Thyroid gland (tissue), 4 donors: Measurements from ENCODE around the gene BPIFB6. TPM values are rescaled to one million over a fixed set of nuclear protein-coding genes. Genes with fewer than 3 reads are reported as not detected.

ENCODE experiments used
- DNase-seq, 2 donors: peaks; one replicate each; pipeline ENCODE4 v3.0.0-alpha.2; 2019
- H3K27ac ChIP-seq, 3 donors: fragments of 200-600 bp; sonication (generic); 1 replicate in 2 of 3; 2 replicates in 1 of 3; pipeline ENCODE4 v1.5.1; 2016 to 2019; ENCODE audit warnings: mild to moderate bottlenecking in 1 of 3, moderate library complexity in 1 of 3
- H3K27me3 ChIP-seq: fragments of 200-600 bp; sonication (generic); one replicate; pipeline ENCODE4 v1.5.1; 2019
- H3K36me3 ChIP-seq, 2 donors: fragments of 200-600 bp; sonication (generic); one replicate each; pipeline ENCODE4 v1.5.1; 2016 to 2019
- H3K4me1 ChIP-seq, 2 donors: fragments of 200-600 bp; sonication (generic); one replicate each; pipeline ENCODE4 v1.5.1; 2017 to 2019
- H3K4me3 ChIP-seq, 3 donors: fragments of 200-600 bp; sonication (generic); replicated peaks in 1 of 3; 1 replicate in 2 of 3; 2 replicates in 1 of 3; pipeline ENCODE4 v1.5.1; 2016; ENCODE audit warnings: mild to moderate bottlenecking in 1 of 3
- H3K9me3 ChIP-seq: fragments of 200-600 bp; sonication (generic); one replicate; pipeline ENCODE4 v1.5.1; 2017
- POLR2A ChIP-seq, 2 donors: fragments of 450-650 bp; IDR thresholded peaks; one replicate each; pipeline ENCODE4 v1.6.1; 2017; ENCODE audit warnings: antibody characterized with exemption in 2 of 2, mild to moderate bottlenecking in 2 of 2, moderate library complexity in 1 of 2
- WGBS, 2 donors: methylation state at CpG; one replicate each; pipeline ENCODE4 v1.1.5; 2017; 5-methylcytosine and 5-hydroxymethylcytosine counted together
- intact Hi-C: fragments of 100-400 bp; cut with DNase I; formaldehyde crosslinking; loops from one replicate; pipeline ENCODE4 v1.15.1; 2023
- total RNA-seq, 4 donors: library from RNA; depleted of rRNA; stranded (reverse); fragments of >200 nt; gene quantifications; one replicate each; pipeline ENCODE4 v1.2.3, GENCODE V29; 2016
- TF ChIP-seq, protein P1 (sequence below), 6 experiments: fragments of 200-600 bp in 3 of 6; fragments of 450-650 bp in 3 of 6; sonication (generic) in 3 of 6; IDR thresholded peaks; one replicate each; pipeline ENCODE4 v1.5.1; 2016 to 2019; ENCODE audit warnings: antibody characterized with exemption in 6 of 6, mild to moderate bottlenecking in 2 of 6, inconsistent platforms in 1 of 6, moderate library complexity in 1 of 6

The BPIFB6 gene
- total RNA-seq, 4 donors from 2014 or later, result not detected

DNA sequence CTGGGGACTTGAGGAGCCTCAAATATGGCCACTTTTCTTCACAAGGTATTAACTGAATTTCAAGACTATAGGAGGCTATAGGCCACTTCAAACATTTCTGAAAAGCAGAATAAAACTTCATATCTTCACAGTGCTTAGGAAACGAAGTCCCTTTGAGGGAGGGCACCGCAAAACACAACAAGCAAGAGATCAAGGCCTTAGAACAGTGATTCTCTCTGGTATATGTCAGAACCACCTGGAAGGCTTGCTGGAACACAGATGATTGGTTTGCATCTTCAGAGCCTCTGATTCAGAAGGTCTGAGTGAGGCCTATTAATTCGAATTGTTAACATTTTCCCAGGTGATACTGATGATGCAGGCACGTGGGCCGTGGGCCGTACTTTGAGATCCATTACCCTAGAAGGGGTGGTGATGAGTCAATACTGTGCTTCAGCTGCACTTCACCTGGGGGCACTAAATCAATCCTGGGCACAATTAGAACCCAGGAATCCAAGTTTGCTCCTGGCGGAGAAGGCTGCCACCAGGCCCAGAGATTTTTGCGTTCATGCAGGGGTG, 37.9 kb upstream of the BPIFB6 start:
- no peaks in the 10 kb centered on the region for H3K4me1 ChIP-seq
- H3K27ac ChIP-seq, result no peak overlapping the region
- no peak for DNase-seq
- H3K27me3 ChIP-seq, result no peaks in the 10 kb centered on the region
- WGBS, 2 donors, result 86 to 89% methylated on average over 8 of the region's 8 CpGs
- no peaks in the 10 kb centered on the region for H3K36me3 ChIP-seq
- no peak overlapping the region for H3K4me3 ChIP-seq
- H3K9me3 ChIP-seq, result no peaks in the 10 kb centered on the region
- intact Hi-C loops, result no loop called here
- TF ChIP-seq, protein P1, sequence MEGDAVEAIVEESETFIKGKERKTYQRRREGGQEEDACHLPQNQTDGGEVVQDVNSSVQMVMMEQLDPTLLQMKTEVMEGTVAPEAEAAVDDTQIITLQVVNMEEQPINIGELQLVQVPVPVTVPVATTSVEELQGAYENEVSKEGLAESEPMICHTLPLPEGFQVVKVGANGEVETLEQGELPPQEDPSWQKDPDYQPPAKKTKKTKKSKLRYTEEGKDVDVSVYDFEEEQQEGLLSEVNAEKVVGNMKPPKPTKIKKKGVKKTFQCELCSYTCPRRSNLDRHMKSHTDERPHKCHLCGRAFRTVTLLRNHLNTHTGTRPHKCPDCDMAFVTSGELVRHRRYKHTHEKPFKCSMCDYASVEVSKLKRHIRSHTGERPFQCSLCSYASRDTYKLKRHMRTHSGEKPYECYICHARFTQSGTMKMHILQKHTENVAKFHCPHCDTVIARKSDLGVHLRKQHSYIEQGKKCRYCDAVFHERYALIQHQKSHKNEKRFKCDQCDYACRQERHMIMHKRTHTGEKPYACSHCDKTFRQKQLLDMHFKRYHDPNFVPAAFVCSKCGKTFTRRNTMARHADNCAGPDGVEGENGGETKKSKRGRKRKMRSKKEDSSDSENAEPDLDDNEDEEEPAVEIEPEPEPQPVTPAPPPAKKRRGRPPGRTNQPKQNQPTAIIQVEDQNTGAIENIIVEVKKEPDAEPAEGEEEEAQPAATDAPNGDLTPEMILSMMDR (IDR thresholded peaks at IDR 0.05), result no peak

DNA sequence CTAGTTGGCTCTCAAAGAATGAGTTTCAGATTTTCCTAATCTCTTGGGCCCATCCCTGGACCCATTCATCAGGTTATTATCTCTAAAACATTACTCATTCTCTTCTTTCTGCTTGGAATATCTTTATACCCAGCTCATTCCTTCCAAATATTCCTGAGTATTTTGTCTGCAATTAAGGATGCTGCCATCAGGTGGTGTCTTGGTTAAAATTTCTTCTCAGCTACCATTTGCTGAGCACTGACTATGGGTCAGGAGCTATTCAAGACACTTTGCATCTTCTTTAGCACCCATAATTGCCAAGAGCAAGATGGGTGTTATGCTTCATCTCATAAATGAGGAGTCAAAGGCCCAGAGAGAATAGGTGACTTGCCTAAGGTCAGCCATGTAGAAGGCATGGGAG, 35.6 kb upstream of the BPIFB6 start:
- Histone ChIP-seq H3K4me3 (no peak overlapping the region), H3K27me3 (no peaks in the 10 kb centered on the region), H3K27ac (no peak overlapping the region), H3K9me3 (no peaks in the 10 kb centered on the region), H3K36me3 (no peaks in the 10 kb centered on the region), H3K4me1 (no peaks in the 10 kb centered on the region)
- intact Hi-C loops, result no loop called here
- DNase-seq, result no peak
- TF ChIP-seq POLR2A (IDR thresholded peaks at IDR 0.05), result no peak
- TF ChIP-seq, protein P1 (IDR thresholded peaks at IDR 0.05), result no peak

DNA sequence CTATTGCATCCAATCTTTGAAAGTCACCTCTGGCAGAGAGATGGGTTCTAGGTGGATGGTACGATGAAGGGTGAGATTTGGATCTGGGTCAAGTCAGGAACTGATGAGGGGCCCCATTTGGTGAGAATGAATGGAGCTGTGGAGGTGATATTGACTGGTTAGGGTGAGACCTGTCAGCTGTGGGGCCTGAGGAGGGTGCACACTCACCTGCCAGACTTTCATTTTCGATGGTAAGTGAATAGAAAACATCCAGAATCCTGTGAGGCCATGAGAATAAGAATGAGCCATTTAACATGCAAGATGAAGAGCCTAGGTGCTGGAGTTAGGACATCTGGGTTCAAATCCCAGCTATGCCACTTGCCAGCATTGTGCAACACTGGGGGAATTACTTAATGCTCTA, 34.0 kb upstream of the BPIFB6 start:
- Histone ChIP-seq H3K27me3 (no peaks in the 10 kb centered on the region), H3K27ac (no peak overlapping the region), H3K9me3 (no peaks in the 10 kb centered on the region), H3K36me3 (no peaks in the 10 kb centered on the region), H3K4me1 (no peaks in the 10 kb centered on the region), H3K4me3 (no peak overlapping the region)
- intact Hi-C loops, result no loop called here
- 76 to 95% methylated on average over 2 of the region's 2 CpGs for WGBS, 2 donors
- DNase-seq, result no peak
- TF ChIP-seq POLR2A (IDR thresholded peaks at IDR 0.05), result no peak
- TF ChIP-seq, protein P1 (IDR thresholded peaks at IDR 0.05), result no peak

DNA sequence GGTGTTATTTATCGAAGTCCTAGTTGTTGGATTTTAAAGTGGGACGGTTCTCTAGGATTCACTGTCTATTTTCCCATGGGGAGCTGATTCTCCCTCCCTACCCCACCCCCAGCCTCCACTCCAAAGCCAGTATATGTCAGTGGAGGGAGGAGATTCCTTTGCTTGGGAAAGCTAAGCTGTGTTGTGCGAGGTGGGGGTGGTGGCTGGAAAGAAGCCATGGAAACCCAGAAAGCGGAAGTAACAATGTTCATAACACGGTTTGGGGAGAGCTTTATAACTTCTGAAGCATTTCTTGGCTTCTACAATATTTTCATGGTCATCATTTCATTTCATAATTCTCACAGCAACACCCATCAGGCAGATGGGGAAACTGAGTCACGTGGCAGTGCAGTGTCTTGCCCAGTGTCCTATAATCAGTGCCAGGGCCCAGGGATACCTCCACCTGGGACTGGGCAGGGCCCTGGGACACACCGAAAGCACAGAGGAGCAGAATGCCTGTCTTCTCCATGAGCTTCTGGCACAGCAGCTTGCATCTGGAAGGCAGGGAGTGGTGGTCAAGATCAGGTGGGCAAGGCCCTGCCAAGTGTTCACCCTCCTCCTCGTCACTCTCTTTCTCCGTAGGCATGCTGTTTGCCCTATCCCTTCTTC, 31.7 kb upstream of the BPIFB6 start:
- 71 to 77% methylated on average over 9 of the region's 9 CpGs for WGBS, 2 donors
- no peaks in the 10 kb centered on the region for H3K36me3 ChIP-seq
- no peaks in the 10 kb centered on the region for H3K9me3 ChIP-seq
- TF ChIP-seq, protein P1 (IDR thresholded peaks at IDR 0.05), result no peak
- TF ChIP-seq POLR2A (IDR thresholded peaks at IDR 0.05), result no peak
- intact Hi-C loops, result no loop called here
- DNase-seq, result no peak
- no peak overlapping the region for H3K4me3 ChIP-seq
- no peaks in the 10 kb centered on the region for H3K27me3 ChIP-seq
- H3K27ac ChIP-seq, result no peak overlapping the region
- no peaks in the 10 kb centered on the region for H3K4me1 ChIP-seq

DNA sequence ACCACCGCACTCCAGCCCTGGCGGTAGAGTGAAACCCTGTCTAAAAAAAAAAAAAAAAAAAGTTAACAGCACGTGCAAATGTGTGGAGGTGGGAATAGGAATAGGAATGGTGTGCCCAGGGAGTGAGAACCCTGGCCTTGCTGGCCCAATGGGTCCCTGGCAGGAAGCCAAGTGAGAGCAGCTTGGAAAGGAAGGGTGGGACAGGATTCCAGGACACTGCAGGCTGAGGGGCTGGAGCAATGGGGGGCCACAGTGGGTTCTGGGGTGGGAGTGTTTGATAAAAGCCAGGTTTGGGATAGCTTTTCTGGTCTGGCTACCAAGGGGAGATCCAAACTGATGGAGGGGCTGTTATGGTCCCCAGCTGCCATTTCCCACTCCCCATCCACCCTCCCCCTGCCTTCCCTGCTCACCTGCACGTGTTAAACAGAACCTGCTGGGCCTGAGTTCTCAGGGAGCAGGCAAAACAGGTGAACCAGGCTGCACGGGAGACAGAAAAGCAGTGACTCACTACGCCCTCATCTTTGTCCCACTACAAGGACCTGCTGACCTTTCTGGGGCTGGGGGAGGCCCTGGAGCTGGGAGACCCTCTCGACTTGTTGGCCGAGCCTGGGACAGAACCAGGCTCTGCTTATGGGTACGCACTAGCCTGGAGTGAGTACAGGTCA, 30.5 kb upstream of the BPIFB6 start:
- Histone ChIP-seq H3K36me3 (no peaks in the 10 kb centered on the region), H3K4me1 (no peaks in the 10 kb centered on the region), H3K9me3 (no peaks in the 10 kb centered on the region), H3K27me3 (no peaks in the 10 kb centered on the region), H3K27ac (no peak overlapping the region), H3K4me3 (no peak overlapping the region)
- TF ChIP-seq, protein P1 (IDR thresholded peaks at IDR 0.05), result no peak
- TF ChIP-seq POLR2A (IDR thresholded peaks at IDR 0.05), result no peak
- WGBS, 2 donors, result 63 to 65% methylated on average over 9 of the region's 9 CpGs
- intact Hi-C loops, result no loop called here
- no peak for DNase-seq
